ENCODE measurements around the gene HOOK2. TPM values are rescaled to one million over a fixed set of nuclear protein-coding genes. Genes with fewer than 3 reads are reported as not detected.

Gene HOOK2
- total and polyA plus RNA-seq, 2 of the 13 experiments (the other 11 are each of a cell fraction or from before 2014, with no cell fraction given) = 9.2 to 12.9 TPM

- TF ChIP-seq MAF1 (CRISPR knock-in tag; IDR thresholded peaks at IDR 0.05; ENCODE audit: borderline replicate concordance) = no peak
- TF ChIP-seq ZNF556 (CRISPR knock-in tag; IDR thresholded peaks at IDR 0.05; ENCODE audit: borderline replicate concordance) = no peak
- no peak for TF ChIP-seq SOX13 (IDR thresholded peaks at IDR 0.05)
- TF ChIP-seq SOX13 (CRISPR knock-in tag; conservative IDR thresholded peaks at IDR 0.05 in 1 of 2, IDR thresholded peaks at IDR 0.05 in 1 of 2) = no peak
- TF ChIP-seq ZNF354B (CRISPR knock-in tag; IDR thresholded peaks at IDR 0.05) = no peak
- no peak for TF ChIP-seq NCOA2 (CRISPR knock-in tag; IDR thresholded peaks at IDR 0.05)
- no peak for TF ChIP-seq EED (CRISPR knock-in tag; IDR thresholded peaks at IDR 0.05)
- TF ChIP-seq ZMAT5 (CRISPR knock-in tag; IDR thresholded peaks at IDR 0.05; ENCODE audit: borderline replicate concordance, low read depth) = no peak
- TF ChIP-seq ZNF10 (CRISPR knock-in tag; IDR thresholded peaks at IDR 0.05; ENCODE audit: borderline replicate concordance, low read depth) = no peak
These were observed 3.0 kb downstream of the HOOK2 start (continued) for GRCh38 chr19:12772323-12772722.

- Histone ChIP-seq H2AFZ (ENCODE audit: low read length) (no peak overlapping the region), H3K27me3 (ENCODE audit: control insufficient read depth in 1 of 2, insufficient read depth in 2 of 2, low read length in 2 of 2) (no peaks in the 10 kb centered on the region), H3K79me2 (ENCODE audit: insufficient read depth, low read length) (no peaks in the 10 kb centered on the region), H3K4me3 (replicated peaks in 1 of 3; ENCODE audit: insufficient read depth in 1 of 3, low read depth in 2 of 3, low read length in 3 of 3) (no peak overlapping the region), H3K27ac (ENCODE audit: extremely low read length, insufficient read depth, low read length) (no peak overlapping the region), H3K4me2 (ENCODE audit: low read depth, low read length) (no peak overlapping the region), H4K20me1 (ENCODE audit: insufficient read depth, low read length) (no peaks in the 10 kb centered on the region), H3K4me1 (ENCODE audit: insufficient read depth, low read length) (peaks cover 8% of the 10 kb centered on the region), H3K9ac (ENCODE audit: insufficient read depth, low read depth, low read length) (no peak overlapping the region), H3K36me3 (replicated peaks in 1 of 2; ENCODE audit: control insufficient read depth in 1 of 2, insufficient read depth in 2 of 2, low read length in 2 of 2) (no peaks in the 10 kb centered on the region), H3K9me3 (ENCODE audit: low read length) (no peaks in the 10 kb centered on the region)
- in situ Hi-C loops (cut with HindIII; ENCODE audit: extremely low pct_ligation_motif_present, low pct_unique_long_range_greater_than_20kb) (loop anchor here (5.0 kb wide), 1 partner anchor 66 kb away; the partner anchor contains the start of gene MAST1), intact Hi-C loops (cut with micrococcal nuclease; ENCODE audit: unreplicated experiment) (no loop called here)
- WGBS (ENCODE audit: low lambda C conversion rate) = 98% methylated on average over 8 of the region's 13 CpGs
- FAIRE-seq (no peak), DNase-seq (ENCODE audit: low spot score) (no peak), ATAC-seq (no peak)
- ChIA-PET CTCF (ENCODE audit: low intra/inter-chr PET ratio, low total read pairs) (no interaction called here), POLR2A (interaction anchor here (1.1 kb wide), 1 partner anchor 20 kb away, joined by 3 read pairs; the partner anchor contains the start of gene JUNB)
- BruUV-seq (replicated peaks) = no TSS peak
- no peak for TF ChIP-seq ZNF264 (CRISPR knock-in tag; IDR thresholded peaks at IDR 0.05)
- no peak for TF ChIP-seq TCF12 (IDR thresholded peaks at IDR 0.05)
- no peak for TF ChIP-seq TCF12 (CRISPR knock-in tag; IDR thresholded peaks at IDR 0.05)
- TF ChIP-seq ZNF792 (CRISPR knock-in tag; IDR thresholded peaks at IDR 0.05) = no peak
- TF ChIP-seq ZBTB37 (CRISPR knock-in tag; IDR thresholded peaks at IDR 0.05) = no peak
- no peak for TF ChIP-seq ATF2 (CRISPR knock-in tag; IDR thresholded peaks at IDR 0.05)
- TF ChIP-seq, protein P1, sequence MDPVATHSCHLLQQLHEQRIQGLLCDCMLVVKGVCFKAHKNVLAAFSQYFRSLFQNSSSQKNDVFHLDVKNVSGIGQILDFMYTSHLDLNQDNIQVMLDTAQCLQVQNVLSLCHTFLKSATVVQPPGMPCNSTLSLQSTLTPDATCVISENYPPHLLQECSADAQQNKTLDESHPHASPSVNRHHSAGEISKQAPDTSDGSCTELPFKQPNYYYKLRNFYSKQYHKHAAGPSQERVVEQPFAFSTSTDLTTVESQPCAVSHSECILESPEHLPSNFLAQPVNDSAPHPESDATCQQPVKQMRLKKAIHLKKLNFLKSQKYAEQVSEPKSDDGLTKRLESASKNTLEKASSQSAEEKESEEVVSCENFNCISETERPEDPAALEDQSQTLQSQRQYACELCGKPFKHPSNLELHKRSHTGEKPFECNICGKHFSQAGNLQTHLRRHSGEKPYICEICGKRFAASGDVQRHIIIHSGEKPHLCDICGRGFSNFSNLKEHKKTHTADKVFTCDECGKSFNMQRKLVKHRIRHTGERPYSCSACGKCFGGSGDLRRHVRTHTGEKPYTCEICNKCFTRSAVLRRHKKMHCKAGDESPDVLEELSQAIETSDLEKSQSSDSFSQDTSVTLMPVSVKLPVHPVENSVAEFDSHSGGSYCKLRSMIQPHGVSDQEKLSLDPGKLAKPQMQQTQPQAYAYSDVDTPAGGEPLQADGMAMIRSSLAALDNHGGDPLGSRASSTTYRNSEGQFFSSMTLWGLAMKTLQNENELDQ (CRISPR knock-in tag; IDR thresholded peaks at IDR 0.05; ENCODE audit: borderline replicate concordance) = no peak
- no peak for TF ChIP-seq JUN (CRISPR knock-in tag; IDR thresholded peaks at IDR 0.05)
- TF ChIP-seq TFAP4 (IDR thresholded peaks at IDR 0.05; ENCODE audit: borderline replicate concordance, low read depth) = no peak
These were observed 4.4 kb downstream of the HOOK2 start for GRCh38 chr19:12770922-12771321.

Measured in HepG2 (cell line).